Fibroblast of gingiva (primary cell): ENCODE results near the gene CLN5.
A peak's percentile ranks its signal among the peaks of the same experiment; 100 is the strongest.
"Not testable (repeated sequence)": the region's sequence is repeated elsewhere in the genome, so short reads cannot be mapped to it uniquely, and the experiment has no call there.

Experiments used
- DNase-seq: peaks from one replicate; pipeline ENCODE4 v3.0.0-alpha.2; 2011; ENCODE audit warnings: low read depth

The CLN5 gene

GRCh38 chr13:76975863-76976262 lies 16.0 kb upstream of the CLN5 start:
- no peak for DNase-seq

GRCh38 chr13:76976490-76976889 lies 15.4 kb upstream of the CLN5 start:
- DNase-seq: no peak

GRCh38 chr13:76976929-76977328 lies 15.0 kb upstream of the CLN5 start:
- no peak for DNase-seq

GRCh38 chr13:76980075-76980718 lies 11.7 kb upstream of the CLN5 start:
- peak; percentile 29 for DNase-seq

- no peak for DNase-seq
These were observed 9.8 kb upstream of the CLN5 start for GRCh38 chr13:76982061-76982460.

GRCh38 chr13:76983676-76984075 lies 8.2 kb upstream of the CLN5 start:
- DNase-seq: no peak

- DNase-seq: no peak
These were observed 467 bp upstream of the CLN5 start for GRCh38 chr13:76991432-76991795.

- peak; percentile 26 for DNase-seq
These were observed 694 bp downstream of the CLN5 start for GRCh38 chr13:76992548-76993001.

- no peak for DNase-seq
These were observed 1.1 kb downstream of the CLN5 start for GRCh38 chr13:76993021-76993420.

GRCh38 chr13:76993473-76993872 lies 1.6 kb downstream of the CLN5 start:
- no peak for DNase-seq

- DNase-seq: no peak
These were observed 2.4 kb downstream of the CLN5 start for GRCh38 chr13:76994281-76994680.

GRCh38 chr13:77000475-77000874 lies 8.6 kb downstream of the CLN5 start:
- DNase-seq: peak; percentile 24

GRCh38 chr13:77001540-77001939 lies 9.7 kb downstream of the CLN5 start:
- DNase-seq: no peak

GRCh38 chr13:77001963-77002587 lies 10.2 kb downstream of the CLN5 start:
- DNase-seq: peak; percentile 21

GRCh38 chr13:77002590-77003190 lies 10.8 kb downstream of the CLN5 start:
- DNase-seq: peak; percentile 33

GRCh38 chr13:77008337-77008736 lies 16.5 kb downstream of the CLN5 start:
- DNase-seq: not testable (repeated sequence)

GRCh38 chr13:77009011-77009410 lies 17.1 kb downstream of the CLN5 start:
- DNase-seq: no peak

- DNase-seq: not testable (repeated sequence)
These were observed 17.8 kb downstream of the CLN5 start for GRCh38 chr13:77009719-77010118.

GRCh38 chr13:77013853-77014542 lies 22.1 kb downstream of the CLN5 start:
- no peak for DNase-seq

GRCh38 chr13:77014906-77015685 lies 23.2 kb downstream of the CLN5 start:
- no peak for DNase-seq

- DNase-seq: no peak
These were observed 24.5 kb downstream of the CLN5 start for GRCh38 chr13:77016251-77016812.
